Esophagus muscularis mucosa (tissue), 4 donors: ENCODE measurements around the gene OVCA2. TPM values are rescaled to one million over a fixed set of nuclear protein-coding genes. Genes with fewer than 3 reads are reported as not detected.

Source experiments
- DNase-seq: peaks from one replicate; pipeline ENCODE4 v3.0.0-alpha.2; 2017; ENCODE audit errors: extremely low spot score
- H3K27ac ChIP-seq, 4 donors: fragments of 200-600 bp; sonication (generic); replicated peaks in 1 of 4; 1 replicate in 3 of 4; 2 replicates in 1 of 4; pipeline ENCODE4 v1.5.1; 2016 to 2019; ENCODE audit warnings: mild to moderate bottlenecking in 1 of 4
- H3K27me3 ChIP-seq, 4 donors: fragments of 200-600 bp; sonication (generic); one replicate each; pipeline versions ENCODE4 v1.5.1 to v1.6.0; 2016 to 2019
- H3K36me3 ChIP-seq, 4 donors: fragments of 200-600 bp; sonication (generic); one replicate each; pipeline ENCODE4 v1.5.1; 2016 to 2019
- H3K4me1 ChIP-seq, 4 donors: fragments of 200-600 bp; sonication (generic); one replicate each; pipeline ENCODE4 v1.5.1; 2016 to 2019
- H3K4me3 ChIP-seq, 4 donors: fragments of 200-600 bp; sonication (generic); 1 replicate in 2 of 4; 2 replicates in 2 of 4; pipeline ENCODE4 v1.5.1; 2016 to 2019; ENCODE audit warnings: mild to moderate bottlenecking in 4 of 4, moderate library complexity in 1 of 4
- H3K9me3 ChIP-seq, 4 donors: fragments of 200-600 bp; sonication (generic); 1 replicate in 3 of 4; 2 replicates in 1 of 4; pipeline ENCODE4 v1.5.1; 2016 to 2019
- CTCF ChIP-seq, 3 experiments: fragments of 200-600 bp in 2 of 3; fragments of 450-650 bp in 1 of 3; sonication (generic) in 2 of 3; IDR thresholded peaks; one replicate each; pipeline ENCODE4 v1.5.1; 2017 to 2019; ENCODE audit warnings: antibody characterized with exemption in 3 of 3, mild to moderate bottlenecking in 2 of 3, moderate library complexity in 1 of 3
- EP300 ChIP-seq: sonication (generic); formaldehyde crosslinking; IDR thresholded peaks from one replicate; pipeline ENCODE4 v1.6.1; 2017; ENCODE audit warnings: antibody characterized with exemption
- POLR2A ChIP-seq: fragments of 450-650 bp; IDR thresholded peaks from one replicate; pipeline ENCODE4 v1.6.1; 2017; ENCODE audit warnings: antibody characterized with exemption, moderate library complexity, mild to moderate bottlenecking, low read depth
- POLR2AphosphoS5 ChIP-seq, 2 donors: sonication (generic); formaldehyde crosslinking; IDR thresholded peaks; one replicate each; pipeline ENCODE4 v1.6.1; 2017; ENCODE audit warnings: antibody characterized with exemption in 2 of 2
- WGBS: methylation state at CpG from one replicate; pipeline ENCODE4 v1.1.5; 2018; 5-methylcytosine and 5-hydroxymethylcytosine counted together
- intact Hi-C: fragments of 100-400 bp; cut with DNase I; formaldehyde crosslinking; loops from one replicate; pipeline ENCODE4 v1.15.1; 2023
- total RNA-seq, 4 donors: library from RNA; depleted of rRNA; stranded (reverse); fragments of >200 nt; gene quantifications; one replicate each; pipeline versions ENCODE4 v1.1.0 to v1.2.1, GENCODE V29; 2016

The OVCA2 gene
- total RNA-seq, 4 donors from 2014 or later, result 34.9 to 38.9 (median 38.0) TPM

DNA sequence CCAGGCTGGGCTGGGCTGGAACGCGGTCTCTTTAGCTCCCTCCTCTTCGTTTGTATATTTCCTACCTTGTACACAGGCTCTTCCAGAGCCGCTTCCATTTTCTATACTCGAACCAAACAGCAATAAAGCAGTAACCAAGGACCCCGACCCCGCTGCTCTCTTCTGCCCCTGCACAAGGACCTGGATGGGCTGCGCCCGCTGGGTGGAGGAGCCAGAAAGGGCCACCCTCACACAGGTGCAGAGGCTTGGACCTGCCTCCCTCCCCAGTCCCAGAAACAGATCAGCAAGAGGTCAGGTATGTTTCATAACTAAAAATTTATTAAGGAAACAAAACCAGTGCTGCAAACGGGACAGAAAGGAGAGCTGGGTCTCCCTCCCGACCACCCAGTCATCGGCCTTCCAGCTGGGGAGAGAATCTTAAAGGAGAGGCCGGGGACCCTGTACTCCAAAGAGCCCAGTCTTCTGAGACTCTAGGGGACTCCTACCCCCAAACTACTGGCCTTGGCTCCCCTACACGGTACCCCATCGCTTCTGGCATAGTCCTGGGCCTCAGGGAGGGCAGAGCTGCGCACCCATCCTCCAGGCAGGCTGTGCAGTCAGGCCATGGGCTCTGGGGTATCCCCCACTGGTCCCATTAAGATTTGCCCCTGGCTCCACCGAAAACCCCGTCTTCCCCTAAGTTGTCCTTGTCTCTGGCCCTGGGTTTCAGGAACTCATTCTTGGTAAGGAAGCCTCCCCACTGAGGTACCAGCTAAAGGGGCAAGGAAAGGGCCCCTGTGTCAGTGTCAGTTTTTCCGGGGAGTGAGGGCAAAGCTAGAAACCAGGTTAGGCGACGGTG is 17.9 kb downstream of the OVCA2 start:
- H3K9me3 ChIP-seq, result no peaks in the 10 kb centered on the region
- DNase-seq, result no peak
- 56% methylated on average over 19 of the region's 21 CpGs for WGBS
- H3K4me1 ChIP-seq, result peaks cover 71 to 100% (median 96%) of the 10 kb centered on the region in 4 donors
- peaks cover 0 to 7% (median 0%) of the 10 kb centered on the region in 4 donors for H3K27me3 ChIP-seq
- peak overlapping the region; percentile 90 to 97 (median 92) for H3K27ac ChIP-seq
- TF ChIP-seq EP300 (no peak), POLR2AphosphoS5 (IDR thresholded peaks at IDR 0.05) (no peak), CTCF (IDR thresholded peaks at IDR 0.05) (no peak), POLR2A (no peak)
- intact Hi-C loops, result loop anchor here (5.0 kb wide), 1 partner anchor 118 kb away; no protein-coding TSS in a partner anchor
- peak overlapping the region; percentile 66 to 84 (median 72) for H3K4me3 ChIP-seq
- peaks cover 3 to 31% (median 26%) of the 10 kb centered on the region in 4 donors for H3K36me3 ChIP-seq

GRCh38 chr17:2060385-2060658 is 18.5 kb downstream of the OVCA2 start:
- intact Hi-C loops, result no loop called here
- peaks cover 71 to 100% (median 97%) of the 10 kb centered on the region in 4 donors for H3K4me1 ChIP-seq
- DNase-seq, result no peak
- TF ChIP-seq POLR2AphosphoS5 (IDR thresholded peaks at IDR 0.05) (no peak), CTCF (IDR thresholded peaks at IDR 0.05) (no peak), POLR2A (no peak), EP300 (no peak)
- H3K27ac ChIP-seq, result peak overlapping the region; percentile 90 to 97 (median 92)
- no peaks in the 10 kb centered on the region for H3K9me3 ChIP-seq
- H3K4me3 ChIP-seq, result peak overlapping the region in 2 of 4 donors; percentile 10 to 66
- WGBS, result 67% methylated on average over 6 of the region's 6 CpGs
- peaks cover 3 to 37% (median 29%) of the 10 kb centered on the region in 4 donors for H3K36me3 ChIP-seq
- H3K27me3 ChIP-seq, result peaks cover 0 to 4% (median 0%) of the 10 kb centered on the region in 4 donors

DNA sequence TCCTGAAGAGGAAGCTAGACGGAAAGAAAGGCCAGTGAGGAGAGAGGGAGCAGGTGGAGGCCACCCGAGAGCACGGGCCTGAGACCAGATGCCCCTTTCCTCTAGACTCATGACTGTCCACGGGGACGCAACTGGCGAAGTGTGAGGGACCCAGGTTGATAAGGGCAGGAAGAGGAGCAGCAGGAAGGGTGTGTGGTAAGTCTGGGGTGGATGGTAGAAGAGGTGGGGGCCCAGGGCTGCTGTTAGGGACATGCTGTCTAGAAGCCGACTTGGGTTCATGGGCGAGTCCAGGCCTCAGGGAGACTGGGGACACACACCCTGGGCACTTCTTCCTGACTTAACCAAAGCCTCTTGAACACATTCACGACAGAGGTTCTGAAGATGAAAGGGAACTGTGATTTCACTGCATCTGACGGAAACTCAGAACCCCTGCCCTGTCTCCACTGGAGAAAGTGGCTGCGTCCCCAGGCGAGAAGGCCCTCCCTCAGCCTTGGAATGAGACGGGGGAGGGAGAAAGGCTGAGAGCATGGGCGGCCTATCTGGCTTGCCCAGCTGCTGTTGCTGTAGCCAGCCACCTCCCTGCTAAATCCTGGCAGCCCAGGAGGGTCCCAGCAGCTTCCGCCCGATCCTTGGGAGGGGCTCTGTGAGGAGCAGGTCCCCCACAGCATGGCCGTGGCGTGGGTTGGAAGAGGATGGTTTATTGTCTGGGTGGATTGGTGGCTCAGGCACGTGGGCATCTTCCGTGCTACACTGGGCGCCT is 19.0 kb downstream of the OVCA2 start:
- H3K9me3 ChIP-seq, result no peaks in the 10 kb centered on the region
- H3K27me3 ChIP-seq, result no peaks in the 10 kb centered on the region
- peaks cover 3 to 42% (median 30%) of the 10 kb centered on the region in 4 donors for H3K36me3 ChIP-seq
- TF ChIP-seq POLR2AphosphoS5 (IDR thresholded peaks at IDR 0.05), result peak in 1 of 2 donors; percentile 16
- no peak for TF ChIP-seq CTCF (IDR thresholded peaks at IDR 0.05)
- peak overlapping the region; percentile 90 to 97 (median 92) for H3K27ac ChIP-seq
- no peak for DNase-seq
- WGBS, result 73% methylated on average over 17 of the region's 21 CpGs
- peak overlapping the region in 1 of 4 donors; percentile 66 for H3K4me3 ChIP-seq
- intact Hi-C loops, result no loop called here
- H3K4me1 ChIP-seq, result peaks cover 73 to 100% (median 98%) of the 10 kb centered on the region in 4 donors

- Histone ChIP-seq H3K9me3 (no peaks in the 10 kb centered on the region), H3K27me3 (no peaks in the 10 kb centered on the region), H3K27ac (peak overlapping the region; percentile 90 to 97 (median 92)), H3K36me3 (peaks cover 3 to 42% (median 30%) of the 10 kb centered on the region in 4 donors), H3K4me1 (peaks cover 76 to 100% (median 99%) of the 10 kb centered on the region in 4 donors), H3K4me3 (no peak overlapping the region)
- intact Hi-C loops, result no loop called here
- peak; percentile 92 for DNase-seq
- TF ChIP-seq POLR2A (no peak), POLR2AphosphoS5 (IDR thresholded peaks at IDR 0.05) (peak; percentile 65 to 74), EP300 (no peak), CTCF (IDR thresholded peaks at IDR 0.05) (no peak)
- WGBS, result 76% methylated on average over 8 of the region's 17 CpGs
Measured at GRCh38 chr17:2061441-2061958, 19.7 kb downstream of the OVCA2 start.
